Measurements from ENCODE around the gene DOCK2.
"Not testable (repeated sequence)": the region's sequence is repeated elsewhere in the genome, so short reads cannot be mapped to it uniquely, and the experiment has no call there.

The DOCK2 gene

DNA sequence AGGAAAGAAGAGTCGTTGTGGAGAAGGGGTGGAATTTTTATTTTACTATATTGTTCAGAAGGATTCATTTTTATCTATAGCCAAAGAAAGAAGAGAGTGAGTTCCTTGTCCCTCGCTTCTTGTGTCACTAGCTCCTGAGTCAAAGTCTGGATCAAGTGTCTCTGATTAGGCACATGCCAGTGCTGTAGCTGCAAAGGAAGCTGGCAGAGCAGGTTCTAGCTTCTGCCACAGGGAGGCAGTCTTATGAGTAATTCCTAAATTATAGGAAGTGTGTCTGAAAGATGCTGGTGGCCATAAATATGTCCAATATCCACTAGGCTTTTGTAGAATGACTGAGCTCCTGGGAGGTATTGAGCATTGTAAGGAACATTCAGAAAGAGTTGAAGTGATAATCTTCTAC is 84.7 kb downstream of the DOCK2 start:
- no peak for FAIRE-seq

DNA sequence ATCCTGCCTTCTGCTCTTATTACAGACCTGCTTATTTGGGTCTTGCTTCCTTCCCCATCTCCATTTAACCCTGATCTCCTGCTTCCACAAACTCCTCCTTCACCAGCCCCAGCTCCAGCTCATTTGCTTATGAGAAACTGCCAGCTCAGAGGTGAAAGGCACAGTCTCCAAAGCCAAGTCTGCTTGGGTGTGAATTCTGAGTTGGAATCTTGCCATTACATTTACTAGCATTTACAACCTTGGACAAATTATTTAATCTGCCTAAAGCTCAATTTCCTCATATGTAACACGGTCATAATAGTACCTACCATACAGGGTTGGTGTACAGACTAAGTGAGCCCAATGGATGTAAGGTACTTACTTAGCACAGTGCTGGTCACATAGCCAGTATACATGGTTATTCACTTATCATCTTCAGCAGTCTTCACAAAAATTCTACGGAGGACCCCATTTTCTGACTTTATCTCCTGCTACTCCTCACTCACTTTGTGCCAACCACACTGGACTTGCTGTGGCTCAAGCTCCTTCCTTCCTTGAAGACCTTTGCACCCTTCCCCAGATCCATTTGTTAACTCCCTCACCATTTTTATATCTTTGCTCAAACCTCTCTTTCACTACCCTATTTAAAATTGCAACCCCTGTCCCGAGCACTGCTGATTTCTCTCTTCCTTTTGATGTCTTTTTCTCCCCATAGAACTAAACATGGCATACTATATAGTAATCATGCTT is 86.2 kb downstream of the DOCK2 start:
- no peak for FAIRE-seq

DNA sequence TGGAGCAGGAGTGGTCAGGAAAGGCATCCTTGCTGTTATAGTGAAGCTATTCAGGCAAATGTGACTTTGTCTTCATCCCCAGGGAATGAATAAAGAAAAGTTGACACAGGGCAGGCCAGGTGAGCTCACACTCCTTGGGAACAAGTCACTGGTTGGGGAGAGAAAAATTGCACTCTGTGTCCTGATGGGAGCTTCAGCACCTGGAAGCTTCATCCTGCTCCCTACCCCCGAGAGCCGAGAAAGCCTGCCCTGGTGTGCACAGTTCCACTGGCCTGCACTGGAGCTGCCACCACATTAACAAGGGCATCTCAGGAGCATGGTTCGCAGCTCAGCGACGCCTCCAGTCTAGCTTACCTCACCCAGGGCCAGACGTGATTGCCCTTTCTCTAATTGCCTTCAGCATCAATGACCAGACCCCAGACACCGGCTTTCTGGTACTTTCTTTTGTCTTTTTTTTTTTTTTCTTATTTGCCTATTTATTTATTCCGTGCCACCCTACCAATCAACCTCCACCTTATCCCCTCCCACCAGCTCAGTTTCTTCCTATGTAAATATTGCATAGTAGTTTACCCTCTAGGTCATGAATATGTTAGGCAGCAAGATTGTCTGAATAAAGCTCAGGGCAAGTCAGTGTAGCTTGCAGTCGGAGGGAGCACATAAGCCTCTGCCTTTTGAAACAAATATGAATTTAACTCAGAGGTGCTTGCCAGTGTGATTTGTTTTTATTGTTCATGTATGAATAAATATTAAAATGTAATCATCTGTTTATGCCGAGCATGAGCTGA is 87.4 kb downstream of the DOCK2 start:
- FAIRE-seq, result no peak

DNA sequence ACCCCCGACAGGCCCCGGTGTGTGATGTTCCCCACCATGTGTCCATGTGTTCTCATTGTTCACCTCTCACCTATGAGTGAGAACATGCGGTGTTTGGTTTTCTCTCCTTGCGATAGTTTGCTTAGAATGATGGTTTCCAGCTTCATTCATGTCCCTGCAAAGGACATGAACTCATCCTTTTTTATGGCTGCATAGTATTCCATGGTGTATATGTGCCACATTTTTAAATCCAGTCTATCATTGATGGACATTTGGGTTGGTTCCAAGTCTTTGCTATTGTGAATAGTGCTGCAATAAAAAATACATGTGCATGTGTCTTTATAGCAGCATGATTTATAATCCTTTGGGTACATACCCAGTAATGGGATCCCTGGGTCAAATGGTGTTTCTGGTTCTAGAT is 88.6 kb downstream of the DOCK2 start:
- FAIRE-seq, result not testable (repeated sequence)

DNA sequence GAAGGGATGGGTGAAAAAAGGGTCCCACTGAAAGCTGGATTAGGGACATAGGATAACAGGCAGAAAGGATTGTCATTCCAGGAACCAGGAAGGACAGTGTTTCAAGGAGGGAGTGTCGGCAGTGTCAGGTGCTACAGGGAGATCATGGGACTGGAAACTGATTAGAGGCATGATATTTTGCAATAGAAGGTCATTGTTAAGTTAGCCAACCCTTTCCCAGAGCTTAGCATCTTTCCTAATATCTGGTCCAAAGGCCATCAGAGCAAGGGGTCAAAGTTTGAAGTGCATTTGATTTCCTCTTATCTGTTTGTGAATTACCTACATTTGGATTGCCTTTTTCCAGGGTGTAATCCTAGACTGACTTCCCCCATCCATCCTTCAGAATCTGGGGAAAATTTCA is 91.3 kb downstream of the DOCK2 start:
- FAIRE-seq, result no peak

DNA sequence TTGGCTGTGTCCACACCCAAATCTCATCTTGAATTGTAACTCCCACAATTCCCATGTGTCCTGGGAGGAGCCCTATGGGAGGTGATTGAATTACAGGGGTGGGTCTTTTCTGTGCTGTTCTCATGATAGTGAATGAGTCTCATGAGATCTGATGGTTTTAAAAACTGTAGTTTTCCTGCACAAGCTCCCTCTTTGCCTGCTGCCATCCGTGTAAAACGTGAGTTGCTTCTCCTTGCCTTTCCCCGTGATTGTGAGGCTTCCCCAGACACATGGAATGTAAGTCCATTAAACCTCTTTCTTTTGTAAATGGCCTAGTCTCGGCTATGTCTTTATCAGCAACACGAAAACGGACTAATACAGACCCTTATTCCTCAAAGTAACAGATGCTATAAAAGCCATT is 94.1 kb downstream of the DOCK2 start:
- no peak for FAIRE-seq

DNA sequence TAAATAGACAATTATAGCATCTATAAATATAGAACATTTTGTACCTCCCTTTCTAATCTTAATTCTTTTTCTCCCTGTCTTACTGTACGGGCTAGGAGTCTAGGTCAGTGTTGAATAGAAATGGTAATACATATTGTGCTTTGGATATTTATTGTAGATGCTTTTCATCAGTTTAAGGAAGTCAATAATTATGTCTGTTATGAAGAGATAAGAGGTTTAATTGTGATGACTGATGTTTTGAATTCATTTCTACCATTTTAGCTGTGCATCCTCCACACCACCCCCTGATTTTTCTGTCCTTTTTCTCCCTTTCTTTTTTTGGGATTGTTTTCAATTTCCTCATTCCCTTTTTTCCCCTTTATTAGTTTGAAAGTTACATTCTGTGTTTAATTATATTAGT is 95.8 kb downstream of the DOCK2 start:
- no peak for FAIRE-seq

DNA sequence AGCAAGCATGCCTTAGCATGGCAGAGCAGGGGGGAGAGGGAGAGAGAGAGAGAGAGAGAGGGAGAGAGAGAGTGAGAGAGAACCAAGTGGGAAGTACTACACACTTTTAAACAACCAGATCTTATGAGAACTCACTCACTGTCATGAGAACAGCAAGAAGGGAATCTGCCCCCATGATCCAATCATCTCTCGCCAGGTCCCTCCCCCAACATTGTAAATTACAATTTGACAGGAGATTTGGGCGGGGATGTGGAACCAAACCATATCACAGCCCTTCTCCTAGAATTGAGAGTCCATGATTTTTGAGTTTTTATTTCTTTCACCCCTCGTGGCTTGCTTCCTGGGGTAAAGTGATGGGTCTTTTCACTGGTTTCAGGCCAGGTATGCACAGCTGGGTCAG is 98.8 kb downstream of the DOCK2 start:
- no peak for FAIRE-seq

DNA sequence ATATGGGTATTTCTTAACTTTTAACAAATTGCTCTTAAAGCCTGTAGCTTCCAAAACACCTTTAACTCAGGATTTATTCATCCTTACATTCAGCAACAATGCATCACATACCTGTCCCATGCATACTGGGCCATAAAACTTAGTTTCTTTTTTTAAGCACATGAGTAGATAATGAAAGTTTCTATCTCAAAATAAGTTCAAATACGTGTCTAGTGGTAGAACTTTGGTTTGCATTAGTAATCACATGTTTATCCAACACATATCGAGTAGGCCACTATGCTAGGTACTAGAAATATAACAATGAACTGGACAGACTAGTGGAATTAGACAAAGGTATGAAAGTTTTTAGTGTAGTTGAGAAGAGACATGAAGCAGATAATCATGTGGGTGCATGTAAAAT is 99.6 kb downstream of the DOCK2 start:
- no peak for FAIRE-seq

DNA sequence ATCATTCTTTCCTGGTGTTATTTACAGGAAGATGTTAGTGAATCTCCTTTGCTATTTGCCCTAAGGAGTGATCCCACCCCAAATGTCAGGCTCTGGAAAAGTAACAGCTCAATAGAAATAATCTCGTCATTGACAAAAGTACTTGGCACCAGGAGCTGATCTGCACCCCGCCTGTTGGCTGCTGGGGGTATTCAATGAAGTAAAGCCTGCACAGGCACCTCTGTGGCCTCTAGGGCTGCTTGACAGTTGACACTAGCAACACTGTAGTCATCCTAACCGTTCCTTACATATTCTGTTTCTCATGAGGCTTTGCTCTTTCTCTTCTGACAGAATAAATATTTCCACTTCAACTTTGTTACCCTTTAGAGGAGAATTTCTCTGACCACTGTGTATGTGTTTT is 103.4 kb downstream of the DOCK2 start:
- FAIRE-seq, result no peak

DNA sequence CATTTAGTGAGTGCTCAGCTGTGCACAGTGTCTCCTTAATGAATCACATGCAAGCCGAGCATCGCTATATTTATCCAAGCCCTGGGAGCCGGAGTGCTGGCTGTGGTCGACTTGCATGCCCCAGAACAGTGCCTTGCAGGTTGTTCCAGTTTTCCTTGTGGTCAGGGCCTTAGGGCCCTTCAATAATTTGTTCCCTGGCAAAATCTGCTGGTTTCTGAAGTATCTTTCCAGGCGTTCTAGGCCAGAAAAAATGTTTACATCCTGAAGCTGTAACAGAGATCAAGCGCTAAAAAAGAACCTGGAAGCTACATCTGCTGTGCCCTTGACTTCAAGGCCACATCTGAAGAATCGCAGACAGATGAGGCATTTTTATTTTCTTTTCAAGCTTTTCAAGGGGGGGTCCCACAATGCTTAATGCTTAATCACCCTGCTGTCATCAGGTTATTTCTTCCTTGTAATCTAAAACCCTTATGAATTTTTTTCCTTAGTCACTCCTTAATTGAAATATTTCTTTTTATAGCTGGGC is 105.8 kb downstream of the DOCK2 start:
- FAIRE-seq, result no peak

DNA sequence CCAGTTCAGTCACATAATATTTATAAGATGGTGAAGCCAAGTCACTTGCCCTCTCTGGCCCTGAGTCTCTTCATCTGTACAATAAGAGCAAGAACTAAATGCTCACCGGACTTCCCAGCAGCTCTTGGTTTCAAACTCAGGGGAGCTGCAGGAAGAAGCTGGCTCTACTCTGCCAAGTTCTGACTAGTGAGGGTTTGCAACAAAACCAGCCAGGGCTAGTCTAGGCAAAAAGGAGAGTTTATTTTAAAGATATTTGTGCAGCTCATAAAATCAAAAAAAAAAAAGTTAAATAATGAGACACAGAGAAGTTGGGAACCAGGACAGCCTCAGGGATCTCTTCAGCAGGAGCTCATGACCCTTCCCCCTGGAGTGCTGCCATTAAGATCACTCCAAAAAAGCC is 107.3 kb downstream of the DOCK2 start:
- no peak for FAIRE-seq

DNA sequence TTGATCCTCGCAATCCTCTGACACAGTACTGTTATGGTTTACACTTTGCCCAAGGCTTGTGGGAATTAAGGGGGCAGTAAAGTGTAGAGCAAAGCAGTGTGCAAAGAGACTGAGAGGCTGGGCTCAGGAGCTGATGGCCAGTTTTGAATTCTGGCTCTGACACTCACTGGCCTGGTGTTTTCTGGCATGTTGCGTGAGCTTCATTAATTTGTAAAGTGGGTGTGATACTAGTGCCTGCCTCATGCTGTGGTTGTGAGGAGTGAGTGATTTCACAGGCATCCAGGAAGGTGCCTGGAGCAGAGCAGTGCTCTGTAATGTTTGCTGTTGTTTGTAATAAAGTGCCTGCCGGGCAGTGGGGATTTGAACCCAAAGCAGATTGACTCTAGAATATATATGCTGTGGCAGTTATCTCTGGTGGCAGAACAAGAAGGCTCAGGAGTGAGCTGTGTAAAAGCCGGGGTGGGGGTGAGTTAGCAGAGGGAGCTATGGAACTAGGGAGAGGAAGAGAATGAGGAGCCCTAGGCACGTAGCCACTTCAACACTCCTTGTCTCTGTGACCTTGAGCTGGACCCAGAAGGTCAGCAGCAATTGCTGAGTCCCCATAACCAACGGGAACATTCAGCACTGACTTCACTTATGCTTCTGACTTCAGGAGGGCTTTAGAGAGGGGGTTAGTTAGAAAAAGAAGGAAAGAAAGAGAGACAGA is 108.5 kb downstream of the DOCK2 start:
- FAIRE-seq, result no peak

DNA sequence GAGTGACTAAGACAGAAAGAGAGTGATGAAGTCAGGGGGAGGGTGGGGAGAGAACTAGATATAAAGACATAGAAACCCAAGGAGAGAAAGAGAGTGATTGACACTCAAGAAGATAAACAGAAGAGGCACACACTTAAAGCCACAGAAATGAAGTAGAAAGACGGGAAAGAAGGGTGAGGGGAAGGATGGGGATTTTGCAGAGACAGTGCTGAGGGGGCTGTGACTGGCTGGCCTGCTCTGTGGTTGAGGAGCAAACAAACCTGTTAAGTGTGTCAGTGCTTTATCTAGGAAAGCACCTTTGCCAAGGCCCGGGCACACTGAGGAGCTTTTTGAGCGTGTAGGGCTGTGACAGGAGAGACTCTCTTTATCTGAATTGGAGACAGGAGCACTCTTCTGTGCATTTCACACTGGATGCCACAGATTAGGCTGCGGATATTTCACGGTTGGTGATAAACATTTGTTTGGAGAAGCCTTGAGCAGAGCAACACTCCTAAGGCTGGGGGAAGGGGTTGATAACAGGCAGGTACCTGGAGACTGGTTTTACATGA is 109.1 kb downstream of the DOCK2 start:
- no peak for FAIRE-seq

DNA sequence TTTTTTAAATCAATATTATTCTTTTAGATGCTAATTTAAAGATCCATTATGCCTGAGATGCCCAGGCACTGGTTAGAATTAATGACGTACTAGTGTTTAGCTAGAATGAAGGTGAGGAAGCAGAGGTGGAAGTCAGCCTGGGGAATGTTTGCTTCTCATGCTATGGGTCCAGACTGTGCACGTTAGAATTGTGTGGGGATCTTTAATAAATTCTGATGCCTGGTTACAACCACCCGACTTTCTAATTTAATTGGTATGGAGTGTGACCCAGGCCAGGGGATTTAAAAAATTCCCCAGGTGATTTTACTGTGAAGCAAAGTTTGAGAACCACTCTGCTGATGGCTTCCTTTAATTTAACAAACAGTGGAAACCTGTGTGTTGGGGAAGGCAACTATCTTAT is 111.1 kb downstream of the DOCK2 start:
- no peak for FAIRE-seq

DNA sequence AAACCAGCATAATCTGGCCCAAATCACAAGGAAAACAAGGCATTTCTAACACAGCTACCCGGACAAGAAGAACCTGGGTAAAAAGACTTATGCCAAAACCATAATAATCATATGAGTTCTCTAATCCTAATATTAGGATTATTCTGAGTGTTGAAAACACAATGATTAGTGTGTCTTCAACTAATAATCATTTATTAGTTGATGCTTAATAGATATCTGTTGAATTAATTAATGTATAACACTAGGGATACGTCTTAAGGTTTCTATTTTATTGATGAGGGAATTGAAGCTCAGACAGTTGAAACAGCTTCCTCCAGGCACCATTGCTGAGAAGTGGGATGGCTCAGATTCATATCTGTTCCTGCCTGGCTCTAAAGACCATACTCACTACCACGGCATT is 112.2 kb downstream of the DOCK2 start:
- FAIRE-seq, result no peak

DNA sequence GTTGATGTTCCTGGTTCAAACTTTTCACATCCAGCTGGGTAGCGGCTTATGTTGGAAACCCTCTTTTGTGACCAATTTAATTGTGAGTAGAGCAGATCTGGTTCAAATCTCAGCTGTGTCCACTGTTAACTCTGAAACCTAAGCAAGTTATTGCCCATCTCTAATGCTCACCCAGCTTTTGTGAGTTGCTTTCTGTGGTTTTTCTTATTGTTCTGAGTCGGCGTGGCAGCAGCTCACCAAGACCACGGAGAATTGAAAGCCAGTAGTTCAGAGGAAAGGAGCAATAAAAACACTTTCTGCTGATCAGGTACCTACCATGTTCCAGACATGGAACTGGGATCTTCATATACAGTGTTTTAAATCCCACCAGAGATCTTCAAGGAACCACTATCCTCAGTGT is 114.4 kb downstream of the DOCK2 start:
- no peak for FAIRE-seq

DNA sequence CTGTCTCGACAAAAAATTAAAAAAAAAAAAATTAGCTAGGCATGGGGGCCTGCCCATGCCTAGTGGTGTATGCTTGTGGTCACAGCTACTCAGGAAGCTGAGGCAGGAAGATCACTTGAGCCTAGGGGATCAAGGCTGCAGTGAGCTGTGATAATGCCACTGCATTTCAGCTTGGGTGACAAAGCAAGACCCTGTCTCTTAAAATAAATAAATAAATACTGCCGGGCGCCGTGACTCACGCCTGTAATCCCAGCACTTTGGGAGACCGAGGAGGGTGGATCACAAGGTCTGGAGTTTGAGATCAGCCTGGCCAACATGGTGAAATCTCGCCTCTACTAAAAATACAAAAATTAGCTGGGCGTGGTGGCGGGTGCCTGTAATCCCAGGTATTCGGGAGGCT is 115.5 kb downstream of the DOCK2 start:
- not testable (repeated sequence) for FAIRE-seq

DNA sequence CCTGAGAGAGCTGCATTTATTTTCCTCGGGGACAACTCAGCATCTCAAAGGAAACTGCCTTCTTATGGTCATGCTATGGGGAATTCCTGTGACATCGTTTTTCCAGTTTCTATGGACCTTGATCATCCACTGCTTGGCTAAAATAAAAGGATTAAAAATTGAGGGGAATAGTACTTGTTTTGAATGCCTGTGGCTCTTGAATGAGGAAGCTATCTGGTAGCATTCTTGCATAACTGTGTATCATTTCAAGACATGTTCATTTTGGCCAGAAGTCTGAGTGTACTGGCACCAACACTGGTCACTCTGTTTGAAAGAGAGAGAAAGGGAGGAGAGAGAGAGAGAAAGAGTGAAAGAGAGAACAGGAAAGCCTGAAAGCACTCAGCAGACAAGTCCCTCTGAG is 116.7 kb downstream of the DOCK2 start:
- no peak for FAIRE-seq

DNA sequence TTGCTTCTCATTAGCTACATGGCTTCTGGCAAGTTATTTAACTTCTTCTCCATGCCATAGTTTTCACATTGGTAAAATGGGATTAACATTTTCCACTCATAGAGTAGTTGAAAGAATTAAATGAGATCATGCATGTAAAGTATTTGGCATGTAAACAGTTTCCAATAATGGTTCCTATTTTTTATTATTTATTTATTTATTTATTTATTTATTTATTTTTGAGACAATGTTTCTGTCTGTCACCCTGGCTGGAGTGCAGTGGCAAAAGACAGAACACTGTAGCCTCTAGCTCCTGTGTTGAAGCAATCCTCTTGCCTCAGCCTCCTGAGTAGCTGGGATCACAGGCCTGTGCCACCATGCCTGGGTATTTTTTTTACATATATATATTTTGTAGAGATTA is 117.7 kb downstream of the DOCK2 start:
- FAIRE-seq, result no peak

DNA sequence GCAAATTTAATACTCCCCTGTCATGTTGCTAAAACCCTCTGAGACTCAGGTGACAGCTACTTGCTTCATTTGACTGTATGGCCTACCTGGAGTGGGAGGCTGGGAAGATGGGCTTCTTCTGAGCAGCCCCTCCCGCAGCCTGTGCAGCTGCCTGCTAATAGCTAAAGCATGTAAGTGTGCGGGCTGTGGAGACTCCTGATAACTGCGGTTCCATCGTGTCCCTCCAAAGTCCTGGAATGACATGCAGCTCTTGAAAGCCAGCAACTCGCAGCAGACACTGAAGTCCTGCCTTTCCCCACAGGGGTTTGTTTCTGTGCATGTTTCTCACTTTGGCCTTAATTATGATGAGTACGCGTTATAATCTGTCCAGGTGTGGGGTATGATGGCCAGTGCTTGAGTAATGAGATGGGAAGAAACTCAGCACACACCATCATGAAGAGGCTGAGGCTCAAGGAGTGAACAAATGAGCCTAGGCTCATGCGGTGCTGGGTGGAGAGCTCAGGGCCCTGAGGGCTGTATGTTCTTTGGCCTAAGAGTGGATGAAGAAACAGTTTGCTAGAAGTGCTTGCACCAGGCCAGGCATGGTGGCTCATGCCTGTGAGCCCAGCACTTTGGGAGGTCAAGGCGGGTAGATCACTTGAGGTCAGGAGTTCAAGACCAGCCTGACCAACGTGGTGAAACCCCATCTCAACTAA is 119.1 kb downstream of the DOCK2 start:
- no peak for FAIRE-seq

DNA sequence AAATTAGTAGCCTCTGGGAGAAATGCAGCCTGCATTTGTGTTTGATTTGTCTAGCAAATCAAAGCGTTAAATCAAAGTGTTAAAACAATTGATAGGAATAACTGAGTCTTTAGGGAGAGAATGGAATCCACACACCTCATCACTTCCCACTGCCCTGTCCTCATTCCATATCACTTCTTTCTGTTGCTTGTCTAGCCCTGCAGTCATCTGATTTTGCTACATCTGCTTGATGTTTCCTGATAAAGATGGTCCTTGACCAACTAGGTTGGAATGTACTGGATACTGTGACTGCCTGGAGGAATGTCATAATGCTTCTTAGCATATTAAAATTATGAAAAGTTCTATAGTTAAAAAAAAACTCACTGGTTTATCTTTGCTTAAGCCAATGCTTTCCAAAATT is 119.9 kb downstream of the DOCK2 start:
- FAIRE-seq, result no peak

DNA sequence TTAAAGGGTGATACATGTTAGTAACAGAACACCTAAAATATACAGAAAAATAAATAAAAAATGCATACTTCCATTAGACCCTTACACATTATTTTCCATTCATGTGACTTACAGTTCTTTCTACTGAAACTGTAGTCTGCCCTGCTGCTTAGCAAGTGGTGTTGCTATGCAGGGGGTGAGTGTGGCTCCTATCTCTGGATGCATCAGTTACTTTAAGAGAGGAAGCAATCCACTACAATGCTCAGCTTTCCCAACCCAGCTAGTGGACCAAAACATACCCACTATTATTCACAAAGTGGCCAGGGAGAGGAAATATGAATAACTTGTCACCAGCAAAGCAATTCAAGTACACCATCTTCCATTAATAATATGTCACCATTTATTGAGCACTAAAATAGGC is 121.8 kb downstream of the DOCK2 start:
- no peak for FAIRE-seq
